GM23338 (cell line): ENCODE results near the gene ABCG2. TPM values are rescaled to one million over a fixed set of nuclear protein-coding genes. Genes with fewer than 3 reads are reported as not detected.

Experiments
- ATAC-seq: fragments of 200-7000 bp; cut with Tn5 transposase; 3 replicates; pipeline ENCODE4 v1.9.1; 2020
- DNase-seq: peaks from one replicate; pipeline ENCODE4 v3.0.0-alpha.2; 2015; ENCODE audit warnings: low spot score
- H2AFZ ChIP-seq: fragments of 200-600 bp; sonication (generic); 2 replicates; pipeline ENCODE4 v1.8.0; 2016; ENCODE audit warnings: antibody characterized with exemption, mild to moderate bottlenecking, moderate library complexity
- H3F3A ChIP-seq: fragments of 200-600 bp; sonication (generic); replicated peaks from 2 replicates; pipeline ENCODE4 v1.8.0; 2017; ENCODE audit warnings: antibody characterized with exemption, mixed run types, low read depth
- H3K27ac ChIP-seq: fragments of 200-600 bp; sonication (generic); 2 replicates; pipeline ENCODE4 v1.6.1; 2016; ENCODE audit warnings: low read depth
- H3K27me3 ChIP-seq: fragments of 200-600 bp; sonication (generic); 2 replicates; pipeline ENCODE4 v1.8.0; 2016; ENCODE audit warnings: mild to moderate bottlenecking, mixed run types, moderate library complexity; ENCODE audit not compliant: insufficient read depth
- H3K36me3 ChIP-seq: fragments of 200-600 bp; sonication (generic); 2 replicates; pipeline ENCODE4 v1.8.0; 2016; ENCODE audit warnings: mild to moderate bottlenecking; ENCODE audit not compliant: insufficient read depth
- H3K4me1 ChIP-seq: fragments of 200-600 bp; sonication (generic); 2 replicates; pipeline ENCODE4 v1.8.0; 2016; ENCODE audit warnings: mild to moderate bottlenecking, moderate library complexity; ENCODE audit not compliant: insufficient read depth
- H3K4me2 ChIP-seq: fragments of 200-600 bp; sonication (generic); 2 replicates; pipeline ENCODE4 v1.7.1; 2017; ENCODE audit warnings: mixed run types
- H3K4me3 ChIP-seq: fragments of 200-600 bp; sonication (generic); 2 replicates; pipeline ENCODE4 v1.6.1; 2016; ENCODE audit warnings: mixed run types
- H3K79me2 ChIP-seq: fragments of 200-600 bp; sonication (generic); replicated peaks from 2 replicates; pipeline ENCODE4 v1.8.0; 2017; ENCODE audit warnings: mild to moderate bottlenecking; ENCODE audit not compliant: insufficient read depth
- H3K9me2 ChIP-seq: fragments of 200-600 bp; sonication (generic); 2 replicates; pipeline ENCODE4 v1.8.0; 2017; ENCODE audit not compliant: insufficient read depth
- H4K20me1 ChIP-seq: fragments of 200-600 bp; sonication (generic); replicated peaks from 2 replicates; pipeline ENCODE4 v1.8.0; 2017; ENCODE audit warnings: mild to moderate bottlenecking; ENCODE audit not compliant: insufficient read depth
- H3K27ac Mint-ChIP-seq: 2 replicates; pipeline ENCODE4 v1.8.0; 2020; ENCODE audit warnings: inconsistent platforms, mild to moderate bottlenecking, moderate library complexity, mixed read lengths
- H3K27me3 Mint-ChIP-seq: 3 replicates; pipeline ENCODE4 v1.8.0; 2022; ENCODE audit warnings: low read depth, mild to moderate bottlenecking, moderate library complexity, mixed read lengths, inconsistent platforms; ENCODE audit not compliant: insufficient read depth, poor library complexity
- H3K36me3 Mint-ChIP-seq: 3 replicates; pipeline ENCODE4 v1.8.0; 2021; ENCODE audit warnings: low read depth, mild to moderate bottlenecking, inconsistent platforms, moderate library complexity, mixed read lengths
- H3K4me1 Mint-ChIP-seq: 3 replicates; pipeline ENCODE4 v1.8.0; 2020; ENCODE audit warnings: mild to moderate bottlenecking, inconsistent platforms, mixed read lengths
- H3K4me3 Mint-ChIP-seq: 3 replicates; pipeline ENCODE4 v1.8.0; 2021; ENCODE audit warnings: moderate library complexity, mild to moderate bottlenecking, inconsistent platforms, mixed read lengths
- H3K9me3 Mint-ChIP-seq: 3 replicates; pipeline ENCODE4 v1.8.0; 2020; ENCODE audit warnings: moderate library complexity, mild to moderate bottlenecking, inconsistent platforms, mixed read lengths
- CREB1 ChIP-seq: fragments of 250-450 bp; sonication (Bioruptor Pico); IDR thresholded peaks from 2 replicates; pipeline ENCODE4 v1.5.0; 2020; ENCODE audit warnings: low read depth, mild to moderate bottlenecking, moderate library complexity
- CTCF ChIP-seq, 2 experiments: fragments of 200-600 bp in 1 of 2; sonication (generic) in 1 of 2; conservative IDR thresholded peaks; 2 replicates each; pipeline versions ENCODE4 v1.5.1 to v1.6.1; 2016 to 2017; ENCODE audit warnings: antibody characterized with exemption in 2 of 2, low read depth in 2 of 2, mild to moderate bottlenecking in 2 of 2, moderate library complexity in 1 of 2
- ETS1 ChIP-seq: IDR thresholded peaks from 2 replicates; pipeline ENCODE4 v1.6.1; 2016; ENCODE audit warnings: antibody characterized with exemption
- EZH2 ChIP-seq: fragments of 200-600 bp; sonication (generic); IDR thresholded peaks from one replicate; pipeline ENCODE4 v1.8.0; 2017; ENCODE audit warnings: antibody characterized with exemption, mild to moderate bottlenecking, low read depth; ENCODE audit not compliant: unreplicated experiment
- EZH2phosphoT487 ChIP-seq: fragments of 200-600 bp; sonication (generic); IDR thresholded peaks from one replicate; pipeline ENCODE4 v1.8.1; 2018; ENCODE audit warnings: antibody characterized with exemption; ENCODE audit not compliant: unreplicated experiment
- JUNB ChIP-seq: IDR thresholded peaks from one replicate; pipeline ENCODE4 v1.6.1; 2016; ENCODE audit warnings: antibody characterized with exemption; ENCODE audit not compliant: unreplicated experiment
- NANOG ChIP-seq: IDR thresholded peaks from 2 replicates; pipeline ENCODE4 v1.6.1; 2016; ENCODE audit warnings: antibody characterized with exemption, borderline replicate concordance
- POLR2AphosphoS5 ChIP-seq: IDR thresholded peaks from 2 replicates; pipeline ENCODE4 v1.6.1; 2016; ENCODE audit warnings: antibody characterized with exemption, low read depth
- REST ChIP-seq: IDR thresholded peaks from one replicate; pipeline ENCODE4 v1.6.1; 2018; ENCODE audit warnings: antibody characterized with exemption; ENCODE audit not compliant: unreplicated experiment
- STAT1 ChIP-seq: IDR thresholded peaks from one replicate; pipeline ENCODE4 v1.6.1; 2016; ENCODE audit warnings: antibody characterized with exemption; ENCODE audit not compliant: unreplicated experiment
- ZNF114 ChIP-seq: fragments of 250-450 bp; sonication (Bioruptor Pico); IDR thresholded peaks from 2 replicates; pipeline ENCODE4 v1.5.0; 2020; ENCODE audit warnings: mild to moderate bottlenecking, moderate library complexity
- ZNF331 ChIP-seq: fragments of 250-450 bp; sonication (Bioruptor Pico); IDR thresholded peaks from 2 replicates; pipeline ENCODE4 v1.5.0; 2020; ENCODE audit warnings: low read depth, mild to moderate bottlenecking, moderate library complexity
- ZNF462 ChIP-seq: fragments of 250-450 bp; sonication (Bioruptor Pico); IDR thresholded peaks from 2 replicates; pipeline ENCODE4 v1.5.0; 2020; ENCODE audit warnings: mild to moderate bottlenecking, moderate library complexity
- polyA plus RNA-seq: library from polyadenylated mRNA; unstranded; fragments of >200 nt; fragmentation: Nextera tagmentation; extraction: Ambion mirVana; gene quantifications from 2 replicates; pipeline ENCODE4 v1.2.1, GENCODE V29; 2016
- total RNA-seq: library from RNA; depleted of rRNA; stranded (reverse); fragments of >200 nt; shearing (Covaris generic); gene quantifications from 2 replicates; pipeline ENCODE4 v1.2.3, GENCODE V29; 2014

The ABCG2 gene
- total and polyA plus RNA-seq, 2 experiments from 2014 or later = 1.5 to 10.6 TPM

- H3K27me3 Mint-ChIP-seq = peaks cover 2% of the 10 kb centered on the region
- Histone ChIP-seq H4K20me1 (peaks cover 9% of the 10 kb centered on the region), H3K4me1 (no peaks in the 10 kb centered on the region), H2AFZ (no peak overlapping the region), H3K27ac (no peak overlapping the region), H3K4me3 (no peak overlapping the region), H3K4me2 (no peak overlapping the region), H3K36me3 (peaks cover 68% of the 10 kb centered on the region), H3F3A (0 out of 2 replicates have a peak, but pooled peaks cover 3% of the 10 kb centered on the region), H3K79me2 (no peaks in the 10 kb centered on the region), H3K9me2 (no peaks in the 10 kb centered on the region), H3K27me3 (no peaks in the 10 kb centered on the region)
- no peaks in the 10 kb centered on the region for H3K4me1 Mint-ChIP-seq
- DNase-seq = no peak
- H3K36me3 Mint-ChIP-seq = peaks cover 49% of the 10 kb centered on the region
- no peak for ATAC-seq
- no peaks in the 10 kb centered on the region for H3K9me3 Mint-ChIP-seq
- no peak for TF ChIP-seq CTCF (conservative IDR thresholded peaks at IDR 0.05; ENCODE audit: low read depth in 2 of 2)
- TF ChIP-seq JUNB = no peak
- no peak for TF ChIP-seq REST
- TF ChIP-seq STAT1 = no peak
- no peak for TF ChIP-seq POLR2AphosphoS5
- TF ChIP-seq ETS1 = no peak
- no peak for TF ChIP-seq NANOG
- no peak for TF ChIP-seq ZNF462 (CRISPR knock-in tag)
- no peak for TF ChIP-seq ZNF114 (CRISPR knock-in tag)
- TF ChIP-seq CREB1 (CRISPR knock-in tag) = no peak
- no peak for TF ChIP-seq EZH2
- no peak for TF ChIP-seq EZH2phosphoT487
- no peak for TF ChIP-seq ZNF331 (CRISPR knock-in tag)
- H3K4me3 Mint-ChIP-seq = no peak overlapping the region
- H3K27ac Mint-ChIP-seq = no peak overlapping the region
These were observed 115.4 kb downstream of the ABCG2 start for GRCh38 chr4:88043001-88043400.
